GM21717 (cell line): ENCODE results near the gene ALDH3A1.

Experiments
- ATAC-seq: cut with Tn5 transposase; IDR thresholded peaks from one replicate; pipeline ENCODE4 v1.9.1; 2021; ENCODE audit warnings: mild to moderate bottlenecking, moderate library complexity; ENCODE audit not compliant: unreplicated experiment

ALDH3A1 gene

DNA sequence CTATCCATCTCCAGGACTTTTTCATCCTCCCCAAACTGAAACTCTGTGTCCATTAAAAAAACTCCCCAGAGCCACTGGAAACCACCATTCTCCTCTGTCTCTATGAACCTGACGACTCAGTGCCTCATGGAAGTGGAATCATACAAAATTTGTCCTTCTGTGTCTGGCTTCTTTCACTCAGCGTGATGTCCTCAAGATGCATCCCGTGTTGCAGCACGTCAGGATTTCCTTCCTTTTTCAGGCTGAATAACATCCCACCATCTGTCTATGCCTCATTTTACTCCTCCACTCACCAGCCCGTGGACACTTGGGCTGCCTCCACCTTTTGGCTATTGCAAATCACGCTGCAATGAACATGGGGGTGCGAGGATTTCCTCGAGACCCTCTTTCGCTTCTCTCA lies 12.6 kb upstream of the ALDH3A1 start:
- ATAC-seq: no peak

DNA sequence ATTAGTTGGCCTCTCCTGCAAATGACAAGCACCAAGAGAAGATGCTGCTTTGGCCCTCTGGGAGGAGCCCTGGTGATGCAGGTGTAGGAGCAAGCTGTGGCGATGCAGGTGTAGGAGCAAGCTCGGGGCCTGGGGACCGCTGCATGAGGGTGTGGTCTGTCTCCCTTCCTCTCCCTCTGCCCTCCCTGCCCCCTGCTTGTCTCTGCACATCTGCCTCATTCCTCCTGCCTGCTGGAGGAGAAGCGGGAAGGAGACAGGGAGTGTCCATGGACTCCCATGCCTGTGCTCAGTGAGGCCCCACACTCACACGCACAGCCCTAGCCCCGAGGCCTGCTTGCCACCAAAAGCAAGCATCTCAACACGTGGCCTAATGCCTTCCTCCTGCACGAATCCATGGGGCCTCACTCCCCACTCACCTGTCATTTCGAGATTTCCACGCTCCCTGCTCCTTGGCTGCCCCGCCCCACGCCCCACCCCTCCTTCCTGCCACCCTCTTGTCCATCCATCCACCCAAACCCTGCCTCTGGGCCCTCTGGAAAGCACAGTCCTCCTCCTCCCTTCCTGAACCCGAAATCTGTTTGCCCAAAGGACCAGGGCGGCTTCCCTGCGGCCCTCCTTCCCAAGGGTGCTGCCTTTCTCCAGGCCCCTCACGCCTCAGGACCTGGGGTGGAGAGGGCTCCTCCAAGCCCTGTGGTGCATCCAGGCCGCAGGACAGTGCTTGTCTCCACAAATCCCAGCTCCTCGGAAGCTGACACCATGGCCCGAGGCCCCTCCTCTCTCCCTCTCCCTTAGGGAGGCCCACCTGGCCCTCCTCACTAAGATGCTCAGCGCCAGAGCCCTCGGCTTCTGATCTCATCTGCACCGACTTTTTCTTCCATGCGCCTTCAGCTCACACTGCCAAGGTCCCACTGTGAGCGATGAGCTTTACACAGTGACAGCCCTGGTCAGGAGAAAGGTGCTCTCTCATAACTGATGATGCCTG lies 11.8 kb upstream of the ALDH3A1 start:
- ATAC-seq: no peak

DNA sequence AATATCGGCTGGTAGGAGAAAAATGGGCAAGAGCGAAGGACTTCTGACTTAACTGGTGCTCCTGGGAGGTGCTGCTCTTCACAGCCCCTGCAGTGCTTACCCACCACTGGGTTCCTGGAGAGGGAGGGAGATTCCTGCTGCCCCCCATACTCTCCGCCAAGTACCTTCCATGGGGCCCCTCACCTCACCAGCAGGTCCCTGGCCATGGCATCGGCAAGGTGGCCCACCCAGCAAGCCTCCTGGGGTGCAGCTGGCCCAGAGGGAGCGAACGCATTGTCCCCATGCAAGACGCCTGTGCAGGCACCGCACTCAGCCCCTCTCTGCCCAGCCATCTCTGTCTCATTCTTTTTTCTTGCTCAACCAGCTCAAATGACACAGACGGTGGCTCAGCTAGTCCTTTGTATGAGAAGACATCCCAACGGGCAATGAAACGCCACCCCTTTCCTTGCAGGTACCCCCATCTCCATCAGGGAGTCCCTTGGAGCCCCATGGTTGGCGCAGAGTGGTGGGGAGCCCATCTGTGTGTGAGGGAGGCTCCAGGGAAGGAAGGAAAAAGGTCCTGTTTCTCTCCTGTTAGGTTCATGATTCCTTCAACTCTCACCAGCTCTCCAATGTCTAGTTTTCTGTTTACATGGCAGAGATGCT lies 9.6 kb upstream of the ALDH3A1 start:
- no peak for ATAC-seq

- ATAC-seq: no peak
Measured at GRCh38 chr17:19756546-19756945, 8.4 kb upstream of the ALDH3A1 start.

GRCh38 chr17:19755821-19756510 lies 7.9 kb upstream of the ALDH3A1 start:
- no peak for ATAC-seq

- ATAC-seq: no peak
Measured at GRCh38 chr17:19755392-19755791, 7.3 kb upstream of the ALDH3A1 start.

DNA sequence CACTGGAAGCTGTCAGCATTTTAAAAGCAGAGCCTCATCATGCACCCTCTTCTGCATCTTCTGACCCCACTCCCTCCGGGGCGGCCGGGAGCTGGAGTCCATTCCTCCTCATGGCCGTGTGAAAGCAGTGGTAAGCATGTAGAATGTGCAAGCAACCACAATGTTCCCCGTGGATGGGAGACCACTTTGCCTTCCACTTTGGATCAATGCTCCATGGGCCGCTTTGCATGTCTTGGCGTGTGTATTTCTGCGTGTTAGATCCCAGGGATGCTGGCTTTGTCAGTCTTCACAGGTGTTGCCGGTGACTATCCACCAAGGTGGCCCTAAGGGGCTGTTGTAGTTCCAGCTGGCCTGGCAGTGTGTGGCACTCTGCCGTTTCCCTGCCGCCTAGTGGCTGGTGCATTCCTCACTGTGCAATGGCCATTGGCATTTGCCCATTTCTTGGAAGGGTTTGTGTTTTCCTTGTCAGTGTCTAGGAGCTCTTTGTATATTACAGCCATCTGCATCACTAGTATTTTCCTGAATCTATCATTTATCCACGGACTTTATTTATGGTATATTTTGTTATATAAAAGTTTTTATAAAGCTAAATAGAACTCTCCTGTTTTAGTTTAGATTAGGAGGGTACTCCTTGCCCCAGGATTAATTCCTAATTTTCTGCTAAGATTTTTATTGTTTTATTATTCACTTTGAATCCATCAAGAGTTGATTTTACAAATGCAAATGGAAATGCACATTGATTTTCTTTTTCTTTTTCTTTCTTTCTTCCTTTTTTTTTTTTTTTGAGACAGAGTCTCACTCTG lies 5.8 kb upstream of the ALDH3A1 start:
- ATAC-seq: no peak

DNA sequence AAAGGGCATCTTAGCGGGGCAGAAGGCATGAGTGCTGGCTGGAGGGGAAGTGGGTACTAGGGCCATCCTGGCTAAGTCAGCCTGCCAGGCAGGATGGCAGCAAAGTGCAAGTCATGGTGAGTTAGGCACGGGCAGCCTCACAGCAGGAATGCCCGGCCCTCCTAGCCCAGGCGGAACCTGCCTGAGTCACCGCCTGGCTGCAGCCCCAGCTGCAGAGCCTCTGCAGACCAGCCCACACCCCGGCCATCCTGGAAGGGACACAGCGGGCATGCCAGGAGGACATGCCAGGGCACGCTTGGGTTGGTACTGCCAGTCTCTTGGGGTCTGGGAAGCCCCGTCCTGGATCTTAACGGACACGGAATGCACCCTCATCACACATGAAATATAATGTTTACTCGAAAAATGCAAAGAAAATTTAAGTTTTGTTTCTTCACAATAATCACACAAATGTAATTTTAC lies 5.0 kb upstream of the ALDH3A1 start:
- no peak for ATAC-seq

- ATAC-seq: no peak
Measured at GRCh38 chr17:19752216-19753050, 4.3 kb upstream of the ALDH3A1 start.

DNA sequence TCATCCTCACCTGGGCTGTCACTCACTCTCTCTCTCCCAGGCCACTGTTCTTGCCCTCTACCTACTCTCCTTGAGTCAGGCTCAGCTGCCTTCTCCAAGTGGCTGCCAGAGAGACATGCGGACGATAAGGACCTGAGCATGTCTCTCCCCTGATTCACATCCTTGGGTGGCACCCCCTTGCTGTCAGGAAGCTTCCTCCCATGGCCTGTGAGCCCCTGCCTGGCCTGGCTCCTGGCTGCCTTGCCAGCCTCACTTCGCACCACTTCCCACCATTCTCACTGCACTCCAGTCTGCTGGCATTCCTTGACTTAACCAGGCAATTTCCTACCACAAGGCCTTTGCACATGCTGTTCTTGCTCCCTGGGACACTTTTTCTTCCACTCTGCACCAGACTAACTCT lies 2.7 kb upstream of the ALDH3A1 start:
- no peak for ATAC-seq

DNA sequence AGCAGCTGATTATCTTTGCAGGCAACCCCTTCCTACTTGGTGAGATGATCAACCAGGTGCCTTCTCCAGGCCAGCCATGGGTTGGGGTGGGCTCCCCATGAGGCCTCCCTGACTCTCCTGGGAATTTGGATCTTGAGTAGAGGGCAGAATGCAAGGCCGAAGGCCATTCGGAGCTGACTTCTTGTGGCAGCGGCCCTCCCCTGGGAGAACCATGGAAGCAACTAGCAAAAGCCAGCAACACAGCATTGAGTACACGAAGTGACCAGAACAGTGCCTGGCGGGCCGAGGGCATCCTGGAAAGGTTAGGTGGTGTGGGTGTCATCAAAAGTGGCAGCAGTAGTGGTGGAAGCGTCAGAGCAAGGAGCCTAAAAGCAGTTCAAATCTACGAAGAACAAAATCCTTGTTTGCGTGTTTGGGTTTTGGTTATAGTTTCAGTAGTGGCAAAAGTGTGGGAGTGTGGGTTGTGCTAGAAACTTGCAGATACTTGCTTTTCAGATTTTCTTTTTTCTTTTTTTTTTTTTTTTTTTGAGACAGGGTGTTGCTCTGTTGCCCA lies 2.0 kb upstream of the ALDH3A1 start:
- no peak for ATAC-seq

DNA sequence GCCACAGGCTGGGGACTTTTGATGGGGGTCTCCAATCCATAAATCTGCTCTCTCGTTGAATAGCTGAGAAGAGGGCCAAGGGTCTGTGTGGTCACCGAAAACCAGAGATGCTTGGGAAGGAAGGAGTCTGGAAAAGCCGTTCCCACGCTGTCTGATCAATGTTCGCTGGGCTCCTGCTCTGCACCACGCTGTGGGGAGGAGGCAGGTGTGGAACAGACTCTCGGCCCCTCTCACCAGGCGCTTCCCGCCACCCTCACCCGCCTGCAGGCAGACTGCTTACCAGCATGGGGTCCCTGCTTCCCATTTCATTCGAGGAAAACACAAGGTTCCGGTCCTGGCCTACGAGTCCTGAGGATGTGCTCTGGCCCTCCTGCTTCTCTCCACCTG lies 702 bp upstream of the ALDH3A1 start:
- no peak for ATAC-seq

DNA sequence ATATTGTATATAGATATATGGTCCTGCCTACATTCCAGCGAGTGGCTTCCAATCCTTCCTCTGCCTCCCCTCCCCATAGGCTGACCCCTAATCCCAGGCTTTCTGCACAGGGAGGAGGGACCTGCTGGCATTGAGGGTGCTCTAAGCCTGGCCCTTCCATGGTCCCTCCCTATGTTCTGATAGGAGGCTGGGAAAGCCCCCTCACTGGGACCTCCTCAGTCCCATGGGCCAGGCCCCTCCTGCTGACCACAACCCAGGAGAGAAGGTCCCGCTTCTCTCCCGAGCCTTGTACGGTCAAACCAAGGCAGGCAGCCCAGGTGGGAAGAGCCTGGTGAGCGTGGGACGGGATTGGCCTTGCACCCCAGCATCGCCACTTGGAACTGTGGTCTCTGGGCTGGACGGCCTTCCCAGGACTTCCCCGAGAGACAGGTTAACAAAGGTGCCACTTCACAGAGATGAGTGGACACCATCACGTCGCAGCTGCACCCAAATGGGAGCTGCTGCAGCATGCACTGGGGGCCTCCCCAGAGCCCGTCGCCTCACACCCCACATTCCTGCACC lies 859 bp downstream of the ALDH3A1 start:
- no peak for ATAC-seq

DNA sequence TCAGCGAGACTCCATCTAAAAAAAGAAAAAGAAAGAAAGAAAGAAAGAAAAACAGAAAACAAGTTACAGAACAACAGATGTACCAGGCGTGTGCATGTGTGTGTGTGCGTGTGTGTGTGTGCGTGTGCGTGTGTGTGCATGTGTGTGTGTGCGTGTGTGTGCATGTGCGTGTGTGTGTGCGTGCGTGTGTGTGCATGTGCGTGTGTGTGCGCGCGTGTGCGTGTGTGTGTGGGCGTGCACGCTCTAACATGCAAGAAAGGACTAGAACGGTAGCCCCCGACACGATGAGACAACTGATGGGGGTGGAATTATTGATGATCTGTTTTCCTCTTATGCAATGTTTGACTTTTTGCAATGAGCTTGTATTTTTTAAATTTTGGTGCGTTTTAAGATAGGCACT lies 1.6 kb downstream of the ALDH3A1 start:
- no peak for ATAC-seq

- ATAC-seq: no peak
Measured at GRCh38 chr17:19744922-19745757, 3.0 kb downstream of the ALDH3A1 start.

DNA sequence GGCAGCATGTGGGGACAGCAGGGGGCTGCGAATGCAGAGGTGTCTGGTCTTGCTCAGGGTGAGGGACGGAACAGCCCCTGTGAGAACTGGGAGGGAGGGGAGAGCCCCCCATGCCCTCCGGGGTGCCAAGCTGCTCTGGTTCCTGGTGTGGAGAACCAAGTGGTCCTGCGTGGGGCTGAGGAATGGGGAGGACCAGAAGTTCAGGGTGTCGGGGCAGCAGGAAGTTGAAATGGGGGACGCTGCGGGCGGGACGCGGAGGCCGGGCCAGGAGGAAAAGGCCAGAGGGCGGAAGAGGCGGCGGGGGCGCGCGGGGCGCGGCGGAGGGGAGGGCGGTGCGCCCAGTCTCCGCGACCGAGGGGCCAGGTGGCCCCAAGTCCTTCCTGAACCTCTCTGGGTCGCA lies 3.6 kb downstream of the ALDH3A1 start:
- no peak for ATAC-seq

DNA sequence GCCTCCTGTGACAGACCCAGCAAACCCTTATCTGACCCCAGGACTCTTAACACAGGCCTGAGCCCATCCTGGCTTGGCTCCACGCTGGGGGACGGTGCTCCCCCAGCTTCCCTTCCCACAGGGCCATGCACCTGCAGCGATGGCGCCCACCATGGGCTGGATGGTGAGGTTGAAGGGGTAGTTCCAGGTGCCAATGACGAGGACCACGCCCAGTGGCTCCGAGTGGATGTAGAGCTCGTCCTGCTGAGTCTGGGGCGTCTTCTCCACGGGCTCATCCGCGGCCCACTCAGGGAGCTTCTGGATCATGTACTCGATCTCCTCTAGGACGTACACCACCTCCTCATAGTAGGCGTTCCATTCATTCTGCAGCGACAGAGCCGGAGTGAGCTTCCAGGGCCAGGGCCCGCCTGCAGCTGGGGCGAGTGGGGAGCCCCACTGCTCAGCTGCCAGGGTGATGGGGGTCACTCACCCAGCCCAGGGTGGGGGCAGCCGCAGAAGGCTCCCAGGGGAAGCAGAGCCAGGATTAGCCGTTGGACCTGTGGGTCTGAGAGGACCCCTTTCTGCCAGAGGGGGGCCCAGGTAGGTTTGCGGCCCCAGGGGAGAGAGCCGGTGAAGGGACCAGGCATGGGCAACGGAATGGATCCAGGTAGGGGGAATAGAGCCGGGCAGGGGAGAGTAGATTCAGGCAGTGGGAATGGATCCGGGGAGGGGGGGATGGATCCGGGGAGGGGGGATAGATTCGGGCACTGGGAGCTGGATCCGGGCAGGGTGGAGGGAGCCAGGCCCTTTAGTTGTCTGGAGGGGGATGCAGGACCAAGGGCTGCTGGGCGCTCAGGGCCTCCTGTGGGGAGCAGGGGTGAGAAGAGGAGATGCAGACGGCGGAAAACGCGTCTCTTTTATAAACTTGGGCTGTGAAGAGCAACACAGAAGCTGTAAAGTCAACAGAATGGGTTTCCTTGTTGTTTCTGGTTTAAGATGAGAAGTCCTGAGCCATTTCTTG lies 4.7 kb downstream of the ALDH3A1 start:
- no peak for ATAC-seq
